Cardiac muscle cell (in vitro differentiated cells and primary cell): ENCODE measurements around the gene ABHD2. TPM values are rescaled to one million over a fixed set of nuclear protein-coding genes. Genes with fewer than 3 reads are reported as not detected.
A peak's percentile ranks its signal among the peaks of the same experiment; 100 is the strongest.

Experiments
- DNase-seq, 2 donors: peaks; one replicate each; pipeline versions ENCODE4 v3.0.0 to v3.0.0-alpha.2; 2010 to 2017; ENCODE audit warnings: low read depth in 1 of 2, low spot score in 1 of 2
- H3K27ac ChIP-seq: fragments of 200-600 bp; sonication (generic); 2 replicates; pipeline ENCODE4 v1.5.1; 2016
- H3K27me3 ChIP-seq: fragments of 200-600 bp; sonication (generic); 2 replicates; pipeline ENCODE4 v1.6.0; 2016; ENCODE audit warnings: control low read depth
- H3K36me3 ChIP-seq: fragments of 200-600 bp; sonication (generic); 2 replicates; pipeline ENCODE4 v1.5.1; 2016; ENCODE audit warnings: control low read depth
- H3K4me1 ChIP-seq: fragments of 200-600 bp; sonication (generic); 2 replicates; pipeline ENCODE4 v1.8.1; 2017; ENCODE audit warnings: low read depth, mild to moderate bottlenecking, mixed run types
- H3K4me3 ChIP-seq: fragments of 200-600 bp; sonication (generic); 2 replicates; pipeline ENCODE4 v1.5.1; 2016; ENCODE audit warnings: mild to moderate bottlenecking
- H3K9me3 ChIP-seq: fragments of 200-600 bp; sonication (generic); 2 replicates; pipeline ENCODE4 v1.5.1; 2017; ENCODE audit warnings: low read depth, mild to moderate bottlenecking, control low read depth
- polyA plus RNA-seq: library from polyadenylated mRNA; unstranded; fragments of >200 nt; fragmentation: Nextera tagmentation; extraction: Ambion mirVana; gene quantifications from 2 replicates; pipeline ENCODE4 v1.2.1, GENCODE V29; 2016
- total RNA-seq: library from RNA; depleted of rRNA; stranded (reverse); fragments of >200 nt; gene quantifications from 2 replicates; pipeline ENCODE4 v1.2.3, GENCODE V29; 2016
- TF ChIP-seq, protein P1 (sequence below): IDR thresholded peaks from 2 replicates; pipeline ENCODE4 v1.5.1; 2012; ENCODE audit warnings: low read depth, mild to moderate bottlenecking, low read length

Gene ABHD2
- total and polyA plus RNA-seq, 2 experiments from 2014 or later: 28.4 to 43.0 TPM

- no peak for DNase-seq
- Histone ChIP-seq H3K36me3 (no peaks in the 10 kb centered on the region), H3K4me3 (no peak overlapping the region), H3K4me1 (peaks cover 73% of the 10 kb centered on the region), H3K9me3 (no peaks in the 10 kb centered on the region), H3K27me3 (no peaks in the 10 kb centered on the region), H3K27ac (no peak overlapping the region)
- TF ChIP-seq, protein P1, sequence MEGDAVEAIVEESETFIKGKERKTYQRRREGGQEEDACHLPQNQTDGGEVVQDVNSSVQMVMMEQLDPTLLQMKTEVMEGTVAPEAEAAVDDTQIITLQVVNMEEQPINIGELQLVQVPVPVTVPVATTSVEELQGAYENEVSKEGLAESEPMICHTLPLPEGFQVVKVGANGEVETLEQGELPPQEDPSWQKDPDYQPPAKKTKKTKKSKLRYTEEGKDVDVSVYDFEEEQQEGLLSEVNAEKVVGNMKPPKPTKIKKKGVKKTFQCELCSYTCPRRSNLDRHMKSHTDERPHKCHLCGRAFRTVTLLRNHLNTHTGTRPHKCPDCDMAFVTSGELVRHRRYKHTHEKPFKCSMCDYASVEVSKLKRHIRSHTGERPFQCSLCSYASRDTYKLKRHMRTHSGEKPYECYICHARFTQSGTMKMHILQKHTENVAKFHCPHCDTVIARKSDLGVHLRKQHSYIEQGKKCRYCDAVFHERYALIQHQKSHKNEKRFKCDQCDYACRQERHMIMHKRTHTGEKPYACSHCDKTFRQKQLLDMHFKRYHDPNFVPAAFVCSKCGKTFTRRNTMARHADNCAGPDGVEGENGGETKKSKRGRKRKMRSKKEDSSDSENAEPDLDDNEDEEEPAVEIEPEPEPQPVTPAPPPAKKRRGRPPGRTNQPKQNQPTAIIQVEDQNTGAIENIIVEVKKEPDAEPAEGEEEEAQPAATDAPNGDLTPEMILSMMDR: no peak
These were observed 21.8 kb downstream of the ABHD2 start for GRCh38 chr15:89110060-89110459.

DNA sequence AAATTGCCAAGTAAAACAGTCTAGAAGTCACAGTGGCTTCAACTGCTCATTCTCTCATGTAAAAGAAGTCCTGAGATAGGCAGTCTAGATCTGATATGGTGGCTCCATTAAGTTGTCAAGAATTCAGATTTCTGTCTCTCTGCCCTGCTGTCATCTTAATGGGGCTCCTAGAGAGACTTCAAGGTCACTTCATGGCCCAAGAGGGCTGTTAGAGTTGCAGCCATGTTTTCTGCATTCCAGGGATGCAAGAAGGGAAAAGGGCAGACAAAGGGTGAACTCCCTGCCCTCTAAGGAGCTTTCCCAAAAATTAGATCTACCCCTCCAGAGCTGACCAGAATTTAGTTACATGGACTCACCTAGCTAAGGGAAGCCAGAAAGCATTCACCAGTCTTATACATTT, 23.1 kb downstream of the ABHD2 start:
- peak in 1 of 2 donors; percentile 30 for DNase-seq
- Histone ChIP-seq H3K27ac (peak overlapping the region; percentile 81), H3K27me3 (no peaks in the 10 kb centered on the region), H3K4me3 (no peak overlapping the region), H3K36me3 (no peaks in the 10 kb centered on the region), H3K9me3 (no peaks in the 10 kb centered on the region), H3K4me1 (peaks cover 86% of the 10 kb centered on the region)
- TF ChIP-seq, protein P1: no peak

DNA sequence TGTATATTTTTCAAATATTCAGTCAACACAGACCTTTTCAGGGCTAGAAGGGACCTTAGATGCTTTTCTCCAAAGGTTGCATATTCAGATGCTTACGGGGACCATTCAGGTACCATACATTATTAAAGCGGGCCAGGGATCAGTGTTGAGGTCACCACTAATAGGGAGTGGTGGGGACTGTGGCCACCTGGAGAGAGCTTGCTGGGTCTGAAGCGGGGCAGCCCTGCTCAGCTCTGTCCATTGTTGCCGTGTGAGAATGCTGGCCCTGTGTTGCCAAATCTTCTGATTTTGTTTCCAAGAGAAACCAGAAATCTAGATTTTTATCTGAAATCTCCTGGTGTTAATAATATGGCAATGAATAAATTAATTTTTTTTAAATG, 23.7 kb downstream of the ABHD2 start:
- no peak overlapping the region for H3K4me3 ChIP-seq
- no peak for DNase-seq
- no peaks in the 10 kb centered on the region for H3K9me3 ChIP-seq
- H3K4me1 ChIP-seq: peaks cover 88% of the 10 kb centered on the region
- H3K27me3 ChIP-seq: no peaks in the 10 kb centered on the region
- H3K36me3 ChIP-seq: no peaks in the 10 kb centered on the region
- peak overlapping the region; percentile 81 for H3K27ac ChIP-seq
- TF ChIP-seq, protein P1: no peak

GRCh38 chr15:89112341-89112971, 24.2 kb downstream of the ABHD2 start:
- peak in 1 of 2 donors; percentile 17 for DNase-seq
- Histone ChIP-seq H3K36me3 (no peaks in the 10 kb centered on the region), H3K9me3 (no peaks in the 10 kb centered on the region), H3K27me3 (no peaks in the 10 kb centered on the region), H3K27ac (peak overlapping the region; percentile 81), H3K4me1 (peaks cover 88% of the 10 kb centered on the region), H3K4me3 (no peak overlapping the region)
- TF ChIP-seq, protein P1: no peak

GRCh38 chr15:89113296-89114024, 25.2 kb downstream of the ABHD2 start:
- Histone ChIP-seq H3K27ac (peak overlapping the region; percentile 81), H3K4me1 (peaks cover 88% of the 10 kb centered on the region), H3K27me3 (no peaks in the 10 kb centered on the region), H3K9me3 (no peaks in the 10 kb centered on the region), H3K4me3 (no peak overlapping the region), H3K36me3 (no peaks in the 10 kb centered on the region)
- DNase-seq: no peak
- TF ChIP-seq, protein P1: no peak
